H1 (cell line): ENCODE data around the gene C17orf100. TPM values are rescaled to one million over a fixed set of nuclear protein-coding genes. Genes with fewer than 3 reads are reported as not detected.

ENCODE experiments used
- HDAC6 ChIP-seq: IDR thresholded peaks from one replicate; pipeline ENCODE4 v1.7.1; 2012; ENCODE audit warnings: low read depth, mild to moderate bottlenecking, inconsistent platforms, low read length, moderate library complexity
- SP2 ChIP-seq: IDR thresholded peaks from 2 replicates; pipeline ENCODE4 v1.6.1; 2012; ENCODE audit warnings: mild to moderate bottlenecking, low read length, inconsistent platforms
- SP4 ChIP-seq: IDR thresholded peaks from 2 replicates; pipeline ENCODE4 v1.6.1; 2012; ENCODE audit warnings: low read length, inconsistent platforms
- polyA plus RNA-seq, 7 experiments: library from polyadenylated mRNA; depleted of rRNA in 3 of 7; stranded (reverse) in 5 of 7; unstranded in 2 of 7; fragments of >200 nt in 5 of 7; fragments of 200-250 nt in 2 of 7; gene quantifications; 1 replicate in 5 of 7; 2 replicates in 1 of 7; 4 replicates in 1 of 7; pipeline versions ENCODE4 v1.2.1 to v1.2.3, GENCODE V29; 2011 to 2013; ENCODE audit warnings: missing spikeins in 2 of 7, mixed read lengths in 2 of 7
- total RNA-seq: library from RNA; stranded (reverse); fragmentation: NEBNext Ultra II Directional; extraction: Animal tissue kit (Norgen Biotek cat#: 25700); gene quantifications from 2 replicates; pipeline ENCODE4 v1.2.1, GENCODE V29; 2021
- TF ChIP-seq, protein P1 (sequence below): IDR thresholded peaks from 2 replicates; pipeline ENCODE4 v1.6.1; 2011; ENCODE audit warnings: low read length, improper control_type of control experiment

The C17orf100 gene
- total and polyA plus RNA-seq, 2 of the 8 experiments (the other 6 are each of a cell fraction or from before 2014, with no cell fraction given) = 2.1 to 2.8 TPM

DNA sequence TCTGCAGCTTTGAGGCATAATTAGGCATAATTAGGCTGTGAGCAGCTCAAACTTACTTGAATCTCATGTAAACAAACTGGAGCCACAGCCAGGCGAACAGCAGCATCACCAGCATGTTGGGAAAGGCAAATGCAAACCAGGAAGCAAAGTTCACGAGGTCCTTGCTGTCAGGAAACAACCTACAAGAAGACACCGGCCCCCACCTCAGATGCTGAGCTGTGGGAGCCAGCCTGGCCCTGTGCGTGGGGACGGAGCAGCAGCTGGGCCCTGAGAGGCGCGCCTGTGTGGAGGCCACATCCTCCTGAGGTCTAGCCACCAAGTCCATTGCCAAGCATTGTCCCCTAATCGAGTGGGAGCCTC is 49.4 kb downstream of the C17orf100 start (continued):
- TF ChIP-seq HDAC6 = no peak
- no peak for TF ChIP-seq SP2
- no peak for TF ChIP-seq SP4
- TF ChIP-seq, protein P1, sequence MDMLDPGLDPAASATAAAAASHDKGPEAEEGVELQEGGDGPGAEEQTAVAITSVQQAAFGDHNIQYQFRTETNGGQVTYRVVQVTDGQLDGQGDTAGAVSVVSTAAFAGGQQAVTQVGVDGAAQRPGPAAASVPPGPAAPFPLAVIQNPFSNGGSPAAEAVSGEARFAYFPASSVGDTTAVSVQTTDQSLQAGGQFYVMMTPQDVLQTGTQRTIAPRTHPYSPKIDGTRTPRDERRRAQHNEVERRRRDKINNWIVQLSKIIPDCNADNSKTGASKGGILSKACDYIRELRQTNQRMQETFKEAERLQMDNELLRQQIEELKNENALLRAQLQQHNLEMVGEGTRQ = no peak
